Tibial nerve (tissue), 4 donors: ENCODE measurements around the gene AFG3L2. TPM values are rescaled to one million over a fixed set of nuclear protein-coding genes. Genes with fewer than 3 reads are reported as not detected.

Source experiments
- DNase-seq, 2 donors: peaks; one replicate each; pipeline ENCODE4 v3.0.0-alpha.2; 2019; ENCODE audit warnings: low spot score in 2 of 2
- H3K27ac ChIP-seq, 4 donors: fragments of 200-600 bp; sonication (generic) in 3 of 4; one replicate each; pipeline ENCODE4 v1.5.1; 2017 to 2019; ENCODE audit warnings: mild to moderate bottlenecking in 1 of 4
- H3K27me3 ChIP-seq, 2 donors: fragments of 200-600 bp; sonication (generic) in 1 of 2; one replicate each; pipeline versions ENCODE4 v1.5.1 to v1.6.0; 2017 to 2019
- H3K36me3 ChIP-seq, 3 donors: fragments of 200-600 bp; sonication (generic); one replicate each; pipeline ENCODE4 v1.5.1; 2018 to 2019
- H3K4me1 ChIP-seq, 4 donors: fragments of 200-600 bp; sonication (generic) in 3 of 4; one replicate each; pipeline ENCODE4 v1.5.1; 2017 to 2019
- H3K4me3 ChIP-seq, 4 donors: fragments of 200-600 bp; sonication (generic) in 3 of 4; one replicate each; pipeline ENCODE4 v1.5.1; 2017 to 2019; ENCODE audit warnings: mild to moderate bottlenecking in 1 of 4, moderate library complexity in 1 of 4
- H3K9me3 ChIP-seq, 4 donors: fragments of 200-600 bp; sonication (generic) in 3 of 4; one replicate each; pipeline ENCODE4 v1.5.1; 2017 to 2019
- EP300 ChIP-seq, 2 donors: sonication (generic); formaldehyde crosslinking; IDR thresholded peaks; one replicate each; pipeline ENCODE4 v1.6.1; 2017; ENCODE audit warnings: antibody characterized with exemption in 2 of 2, mild to moderate bottlenecking in 1 of 2
- POLR2A ChIP-seq, 2 donors: fragments of 450-650 bp; IDR thresholded peaks; one replicate each; pipeline ENCODE4 v1.6.1; 2017; ENCODE audit warnings: antibody characterized with exemption in 2 of 2, mild to moderate bottlenecking in 2 of 2, moderate library complexity in 2 of 2
- WGBS, 2 donors: methylation state at CpG; one replicate each; pipeline ENCODE4 v1.1.5; 2018; 5-methylcytosine and 5-hydroxymethylcytosine counted together
- total RNA-seq, 4 donors: library from RNA; depleted of rRNA; stranded (reverse); fragments of >200 nt; gene quantifications; one replicate each; pipeline ENCODE4 v1.1.0, GENCODE V29; 2016
- TF ChIP-seq, protein P1 (sequence below), 5 experiments: fragments of 200-600 bp in 3 of 5; fragments of 450-650 bp in 2 of 5; sonication (generic) in 3 of 5; IDR thresholded peaks; one replicate each; pipeline ENCODE4 v1.5.1; 2016 to 2019; ENCODE audit warnings: antibody characterized with exemption in 5 of 5, mild to moderate bottlenecking in 3 of 5, moderate library complexity in 2 of 5

The AFG3L2 gene
- total RNA-seq, 4 donors from 2014 or later: 35.7 to 54.8 (median 42.5) TPM

GRCh38 chr18:12293831-12294230 lies 83.2 kb downstream of the AFG3L2 start:
- peaks cover 0 to 7% (median 0%) of the 10 kb centered on the region in 4 donors for H3K9me3 ChIP-seq
- TF ChIP-seq POLR2A (IDR thresholded peaks at IDR 0.05): no peak
- TF ChIP-seq, protein P1, sequence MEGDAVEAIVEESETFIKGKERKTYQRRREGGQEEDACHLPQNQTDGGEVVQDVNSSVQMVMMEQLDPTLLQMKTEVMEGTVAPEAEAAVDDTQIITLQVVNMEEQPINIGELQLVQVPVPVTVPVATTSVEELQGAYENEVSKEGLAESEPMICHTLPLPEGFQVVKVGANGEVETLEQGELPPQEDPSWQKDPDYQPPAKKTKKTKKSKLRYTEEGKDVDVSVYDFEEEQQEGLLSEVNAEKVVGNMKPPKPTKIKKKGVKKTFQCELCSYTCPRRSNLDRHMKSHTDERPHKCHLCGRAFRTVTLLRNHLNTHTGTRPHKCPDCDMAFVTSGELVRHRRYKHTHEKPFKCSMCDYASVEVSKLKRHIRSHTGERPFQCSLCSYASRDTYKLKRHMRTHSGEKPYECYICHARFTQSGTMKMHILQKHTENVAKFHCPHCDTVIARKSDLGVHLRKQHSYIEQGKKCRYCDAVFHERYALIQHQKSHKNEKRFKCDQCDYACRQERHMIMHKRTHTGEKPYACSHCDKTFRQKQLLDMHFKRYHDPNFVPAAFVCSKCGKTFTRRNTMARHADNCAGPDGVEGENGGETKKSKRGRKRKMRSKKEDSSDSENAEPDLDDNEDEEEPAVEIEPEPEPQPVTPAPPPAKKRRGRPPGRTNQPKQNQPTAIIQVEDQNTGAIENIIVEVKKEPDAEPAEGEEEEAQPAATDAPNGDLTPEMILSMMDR (IDR thresholded peaks at IDR 0.05): no peak
- TF ChIP-seq EP300 (IDR thresholded peaks at IDR 0.05): no peak
- no peaks in the 10 kb centered on the region for H3K36me3 ChIP-seq
- no peak overlapping the region for H3K27ac ChIP-seq
- no peak overlapping the region for H3K4me3 ChIP-seq
- 82 to 89% methylated on average over 9 to 11 of the region's 11 CpGs for WGBS, 2 donors
- peaks cover 0 to 13% of the 10 kb centered on the region in 2 donors for H3K27me3 ChIP-seq
- H3K4me1 ChIP-seq: peaks cover 0 to 7% (median 2%) of the 10 kb centered on the region in 4 donors
- DNase-seq: no peak

- H3K9me3 ChIP-seq: no peaks in the 10 kb centered on the region
- TF ChIP-seq POLR2A (IDR thresholded peaks at IDR 0.05): no peak
- TF ChIP-seq EP300 (IDR thresholded peaks at IDR 0.05): no peak
- TF ChIP-seq, protein P1 (IDR thresholded peaks at IDR 0.05): no peak
- DNase-seq: no peak
- no peak overlapping the region for H3K27ac ChIP-seq
- 87 to 90% methylated on average over 14 of the region's 14 CpGs for WGBS, 2 donors
- peaks cover 0 to 24% (median 8%) of the 10 kb centered on the region in 4 donors for H3K4me1 ChIP-seq
- H3K4me3 ChIP-seq: no peak overlapping the region
- no peaks in the 10 kb centered on the region for H3K36me3 ChIP-seq
- peaks cover 0 to 14% of the 10 kb centered on the region in 2 donors for H3K27me3 ChIP-seq
Observed at GRCh38 chr18:12291690-12292089, 85.3 kb downstream of the AFG3L2 start.

GRCh38 chr18:12291161-12291560 lies 85.9 kb downstream of the AFG3L2 start:
- 78 to 81% methylated on average over 6 of the region's 6 CpGs for WGBS, 2 donors
- TF ChIP-seq, protein P1 (IDR thresholded peaks at IDR 0.05): no peak
- TF ChIP-seq EP300 (IDR thresholded peaks at IDR 0.05) (no peak), POLR2A (IDR thresholded peaks at IDR 0.05) (no peak)
- peaks cover 0 to 14% of the 10 kb centered on the region in 2 donors for H3K27me3 ChIP-seq

GRCh38 chr18:12290086-12290485 lies 86.9 kb downstream of the AFG3L2 start:
- H3K36me3 ChIP-seq: no peaks in the 10 kb centered on the region
- H3K9me3 ChIP-seq: no peaks in the 10 kb centered on the region
- H3K27me3 ChIP-seq: peaks cover 0 to 14% of the 10 kb centered on the region in 2 donors
- TF ChIP-seq EP300 (IDR thresholded peaks at IDR 0.05): no peak
- TF ChIP-seq, protein P1 (IDR thresholded peaks at IDR 0.05): no peak
- no peak for TF ChIP-seq POLR2A (IDR thresholded peaks at IDR 0.05)
- peaks cover 0 to 24% (median 8%) of the 10 kb centered on the region in 4 donors for H3K4me1 ChIP-seq
- no peak overlapping the region for H3K4me3 ChIP-seq
- H3K27ac ChIP-seq: no peak overlapping the region
- no peak for DNase-seq
- 82 to 89% methylated on average over 2 of the region's 2 CpGs for WGBS, 2 donors

More at GRCh38 chr18:12291161-12291560, 85.9 kb downstream of the AFG3L2 start:
- no peak for DNase-seq
- no peak overlapping the region for H3K4me3 ChIP-seq
- H3K9me3 ChIP-seq: no peaks in the 10 kb centered on the region
- no peaks in the 10 kb centered on the region for H3K36me3 ChIP-seq
- no peak overlapping the region for H3K27ac ChIP-seq
- H3K4me1 ChIP-seq: peaks cover 0 to 24% (median 8%) of the 10 kb centered on the region in 4 donors

GRCh38 chr18:12288403-12288755 lies 88.6 kb downstream of the AFG3L2 start:
- peaks cover 0 to 14% of the 10 kb centered on the region in 2 donors for H3K27me3 ChIP-seq
- peak overlapping the region; percentile 31 to 55 (median 43) for H3K4me3 ChIP-seq
- peaks cover 0 to 24% (median 8%) of the 10 kb centered on the region in 4 donors for H3K4me1 ChIP-seq
- TF ChIP-seq POLR2A (IDR thresholded peaks at IDR 0.05) (no peak), EP300 (IDR thresholded peaks at IDR 0.05) (no peak)
- TF ChIP-seq, protein P1 (IDR thresholded peaks at IDR 0.05): no peak
- 9 to 10% methylated on average over 10 of the region's 10 CpGs for WGBS, 2 donors
- H3K36me3 ChIP-seq: no peaks in the 10 kb centered on the region
- DNase-seq: no peak
- H3K9me3 ChIP-seq: no peaks in the 10 kb centered on the region
- H3K27ac ChIP-seq: peak overlapping the region in 3 of 4 donors; percentile 40 to 90 (median 78)
